Endodermal cell (in vitro differentiated cells): ENCODE measurements around the gene GPX4. TPM values are rescaled to one million over a fixed set of nuclear protein-coding genes. Genes with fewer than 3 reads are reported as not detected.

Source experiments
- DNase-seq: peaks from one replicate; pipeline ENCODE4 v3.0.0-alpha.2; 2017
- H3K27ac ChIP-seq: 2 replicates; pipeline ENCODE4 v1.5.1; 2013; ENCODE audit warnings: mild to moderate bottlenecking, low read depth, low read length, moderate library complexity
- H3K27me3 ChIP-seq: 2 replicates; pipeline ENCODE4 v1.6.1; 2013; ENCODE audit warnings: mild to moderate bottlenecking, low read length, moderate library complexity; ENCODE audit not compliant: insufficient read depth, control insufficient read depth, poor library complexity, severe bottlenecking
- H3K36me3 ChIP-seq: 2 replicates; pipeline ENCODE4 v1.7.0; 2013; ENCODE audit warnings: mild to moderate bottlenecking, low read length, moderate library complexity; ENCODE audit not compliant: control insufficient read depth, insufficient read depth
- H3K4me1 ChIP-seq: one replicate; pipeline ENCODE4 v1.7.0; 2013; ENCODE audit warnings: low read length; ENCODE audit not compliant: control insufficient read depth, insufficient read depth
- H3K4me3 ChIP-seq: 2 replicates; pipeline ENCODE4 v1.5.1; 2013; ENCODE audit warnings: mild to moderate bottlenecking, low read length, moderate library complexity
- H3K9ac ChIP-seq: 2 replicates; pipeline ENCODE4 v1.6.1; 2013; ENCODE audit warnings: mild to moderate bottlenecking, low read length, moderate library complexity; ENCODE audit not compliant: poor library complexity, severe bottlenecking; ENCODE audit errors: extremely low read depth
- H3K9me3 ChIP-seq: 2 replicates; pipeline ENCODE4 v1.6.1; 2013; ENCODE audit warnings: mild to moderate bottlenecking, low read length, moderate library complexity; ENCODE audit not compliant: control insufficient read depth
- H3K27ac Mint-ChIP-seq: 2 replicates; pipeline ENCODE4 v1.8.0; 2020; ENCODE audit warnings: mixed read lengths
- H3K27me3 Mint-ChIP-seq: 2 replicates; pipeline ENCODE4 v1.8.0; 2021; ENCODE audit warnings: mild to moderate bottlenecking, mixed read lengths; ENCODE audit not compliant: insufficient read depth
- H3K36me3 Mint-ChIP-seq: 2 replicates; pipeline ENCODE4 v1.8.0; 2020; ENCODE audit warnings: low read depth, mixed read lengths
- H3K4me1 Mint-ChIP-seq: 2 replicates; pipeline ENCODE4 v1.8.0; 2020; ENCODE audit warnings: mixed read lengths
- H3K4me3 Mint-ChIP-seq: 2 replicates; pipeline ENCODE4 v1.8.0; 2020; ENCODE audit warnings: mild to moderate bottlenecking, moderate library complexity, mixed read lengths
- H3K9me3 Mint-ChIP-seq: 2 replicates; pipeline ENCODE4 v1.8.0; 2020; ENCODE audit warnings: mild to moderate bottlenecking, mixed read lengths
- CTCF ChIP-seq: fragments of 200-600 bp; sonication (generic); conservative IDR thresholded peaks from 2 replicates; pipeline ENCODE4 v1.5.0; 2021; ENCODE audit warnings: antibody characterized with exemption, mild to moderate bottlenecking
- WGBS, 2 experiments: methylation state at CpG; one replicate each; pipeline versions ENCODE4 v1.1.5 to v1.1.7; 2013; ENCODE audit warnings: missing lambda C conversion rate in 2 of 2, mixed read lengths in 1 of 2; ENCODE audit not compliant: insufficient coverage in 1 of 2, insufficient read length in 1 of 2; 5-methylcytosine and 5-hydroxymethylcytosine counted together
- total RNA-seq, 2 donors: library from RNA; stranded (reverse); fragmentation: NEBNext Ultra II Directional in 1 of 2; extraction: Animal tissue kit (Norgen Biotek cat#: 25700) in 1 of 2; gene quantifications; 2 replicates in 1 of 2; 3 replicates in 1 of 2; pipeline ENCODE4 v1.2.1, GENCODE V29; 2021

GPX4 gene
- total RNA-seq, 2 donors from 2014 or later, result 331 to 449 TPM

- Histone ChIP-seq H3K9ac (no peak overlapping the region), H3K4me3 (no peak overlapping the region), H3K4me1 (no peaks in the 10 kb centered on the region), H3K36me3 (peaks cover 26% of the 10 kb centered on the region), H3K27ac (no peak overlapping the region), H3K27me3 (no peaks in the 10 kb centered on the region), H3K9me3 (no peaks in the 10 kb centered on the region)
- DNase-seq, result no peak
- Mint-ChIP-seq H3K27ac (no peak overlapping the region), H3K27me3 (no peaks in the 10 kb centered on the region), H3K4me1 (peaks cover 1% of the 10 kb centered on the region), H3K9me3 (no peaks in the 10 kb centered on the region), H3K4me3 (no peak overlapping the region), H3K36me3 (peaks cover 7% of the 10 kb centered on the region)
- no peak for TF ChIP-seq CTCF
- WGBS, 2 experiments, result 94 to 97% methylated on average over 28 to 54 of the region's 54 CpGs
Observed at GRCh38 chr19:1109697-1110671, 6.2 kb downstream of the GPX4 start.

DNA sequence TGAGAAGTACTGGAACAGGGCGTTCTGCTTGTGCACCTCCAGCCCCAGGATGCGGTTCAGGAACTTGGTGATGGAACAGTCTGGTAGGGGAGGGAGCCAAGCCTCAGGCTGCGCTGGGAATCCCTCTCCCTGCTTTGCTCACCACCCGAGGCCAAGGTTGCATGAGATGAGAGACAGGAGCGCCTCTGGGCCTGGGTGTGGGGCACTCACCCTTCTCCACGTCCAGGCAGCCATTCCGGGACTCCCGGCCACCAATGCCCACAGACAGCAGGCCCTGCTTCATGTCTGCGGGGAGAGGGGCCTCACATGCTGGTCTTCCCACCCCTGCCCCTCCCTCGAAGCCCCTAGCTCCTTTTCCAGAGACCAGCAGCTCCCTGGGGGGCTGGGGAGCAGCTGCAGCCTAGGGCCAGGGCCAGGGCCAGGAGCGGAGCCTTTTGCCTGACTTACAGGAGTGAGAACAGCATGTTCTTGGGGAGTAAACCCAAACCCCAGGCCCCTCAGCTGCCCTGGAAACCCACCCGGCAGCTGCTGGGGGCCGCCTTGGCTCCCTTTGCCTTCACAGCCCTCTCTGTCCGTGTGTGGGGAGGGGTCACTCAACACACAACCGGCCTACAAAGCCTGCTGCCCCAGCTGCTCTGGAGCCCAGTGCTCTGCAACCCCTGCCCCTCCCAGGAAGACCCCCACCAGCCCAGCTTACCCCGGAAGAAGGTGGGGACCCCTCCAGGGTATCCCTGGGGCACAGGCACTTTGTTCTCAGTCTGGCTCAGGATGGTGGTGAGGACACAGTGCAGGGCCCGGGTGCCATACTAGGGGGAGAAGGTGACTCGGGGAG lies 7.2 kb downstream of the GPX4 start:
- H3K4me1 Mint-ChIP-seq, result peaks cover 1% of the 10 kb centered on the region

More for the DNA sequence above, 7.2 kb downstream of the GPX4 start:
- no peaks in the 10 kb centered on the region for H3K9me3 ChIP-seq
- WGBS, 2 experiments, result 85 to 91% methylated on average over 5 to 16 of the region's 18 CpGs
- no peak overlapping the region for H3K4me3 Mint-ChIP-seq
- H3K27ac ChIP-seq, result peak overlapping the region; percentile 24
- H3K27ac Mint-ChIP-seq, result no peak overlapping the region
- H3K4me1 ChIP-seq, result no peaks in the 10 kb centered on the region
- peaks cover 5% of the 10 kb centered on the region for H3K36me3 Mint-ChIP-seq
- H3K9ac ChIP-seq, result no peak overlapping the region
- TF ChIP-seq CTCF, result no peak
- no peaks in the 10 kb centered on the region for H3K27me3 ChIP-seq
- H3K36me3 ChIP-seq, result peaks cover 24% of the 10 kb centered on the region
- no peak overlapping the region for H3K4me3 ChIP-seq
- H3K9me3 Mint-ChIP-seq, result no peaks in the 10 kb centered on the region
- DNase-seq, result no peak
- H3K27me3 Mint-ChIP-seq, result no peaks in the 10 kb centered on the region
